Esophagus (tissue), 2 donors: Measurements from ENCODE around the gene MMP11. TPM values are rescaled to one million over a fixed set of nuclear protein-coding genes. Genes with fewer than 3 reads are reported as not detected.
A peak's percentile ranks its signal among the peaks of the same experiment; 100 is the strongest.

ENCODE experiments used
- H3K27ac ChIP-seq, 2 donors: one replicate each; pipeline ENCODE4 v1.5.1; 2013; ENCODE audit warnings: low read depth in 2 of 2, mild to moderate bottlenecking in 2 of 2, inconsistent platforms in 1 of 2, low read length in 1 of 2, moderate library complexity in 1 of 2
- H3K27me3 ChIP-seq, 2 donors: one replicate each; pipeline ENCODE4 v1.6.1; 2013; ENCODE audit warnings: low read length in 2 of 2, control low read depth in 1 of 2, mild to moderate bottlenecking in 1 of 2; ENCODE audit not compliant: insufficient read depth in 2 of 2, control insufficient read depth in 1 of 2
- H3K36me3 ChIP-seq, 2 donors: one replicate each; pipeline ENCODE4 v1.6.1; 2013; ENCODE audit warnings: low read length in 1 of 2; ENCODE audit not compliant: control insufficient read depth in 2 of 2, insufficient read depth in 2 of 2
- H3K4me1 ChIP-seq, 2 donors: one replicate each; pipeline ENCODE4 v1.6.1; 2013; ENCODE audit warnings: low read length in 1 of 2; ENCODE audit not compliant: control insufficient read depth in 2 of 2, insufficient read depth in 2 of 2
- H3K4me3 ChIP-seq, 2 donors: one replicate each; pipeline ENCODE4 v1.5.1; 2013; ENCODE audit warnings: low read length in 2 of 2, mild to moderate bottlenecking in 2 of 2, low read depth in 1 of 2, moderate library complexity in 1 of 2
- H3K9me3 ChIP-seq, 2 donors: one replicate each; pipeline ENCODE4 v1.6.1; 2013; ENCODE audit warnings: mild to moderate bottlenecking in 2 of 2, low read depth in 1 of 2, low read length in 1 of 2, moderate library complexity in 1 of 2; ENCODE audit not compliant: control insufficient read depth in 2 of 2, insufficient read depth in 1 of 2
- WGBS, 2 donors: extraction: QIAGEN DNeasy Blood & Tissue Kit; methylation state at CpG; one replicate each; pipeline ENCODE4 v1.1.7; 2013; 5-methylcytosine and 5-hydroxymethylcytosine counted together
- polyA plus RNA-seq, 2 donors: library from polyadenylated mRNA; stranded (reverse); fragments of 200-250 nt; gene quantifications; one replicate each; pipeline ENCODE4 v1.2.3, GENCODE V29; 2013
- donor health status: healthy with polysubstance abuse.
- donor health status: Bipolar disorder and iron deficiency.

MMP11 gene
- polyA plus RNA-seq, 2 donors = 0.49 to 0.53 TPM

DNA sequence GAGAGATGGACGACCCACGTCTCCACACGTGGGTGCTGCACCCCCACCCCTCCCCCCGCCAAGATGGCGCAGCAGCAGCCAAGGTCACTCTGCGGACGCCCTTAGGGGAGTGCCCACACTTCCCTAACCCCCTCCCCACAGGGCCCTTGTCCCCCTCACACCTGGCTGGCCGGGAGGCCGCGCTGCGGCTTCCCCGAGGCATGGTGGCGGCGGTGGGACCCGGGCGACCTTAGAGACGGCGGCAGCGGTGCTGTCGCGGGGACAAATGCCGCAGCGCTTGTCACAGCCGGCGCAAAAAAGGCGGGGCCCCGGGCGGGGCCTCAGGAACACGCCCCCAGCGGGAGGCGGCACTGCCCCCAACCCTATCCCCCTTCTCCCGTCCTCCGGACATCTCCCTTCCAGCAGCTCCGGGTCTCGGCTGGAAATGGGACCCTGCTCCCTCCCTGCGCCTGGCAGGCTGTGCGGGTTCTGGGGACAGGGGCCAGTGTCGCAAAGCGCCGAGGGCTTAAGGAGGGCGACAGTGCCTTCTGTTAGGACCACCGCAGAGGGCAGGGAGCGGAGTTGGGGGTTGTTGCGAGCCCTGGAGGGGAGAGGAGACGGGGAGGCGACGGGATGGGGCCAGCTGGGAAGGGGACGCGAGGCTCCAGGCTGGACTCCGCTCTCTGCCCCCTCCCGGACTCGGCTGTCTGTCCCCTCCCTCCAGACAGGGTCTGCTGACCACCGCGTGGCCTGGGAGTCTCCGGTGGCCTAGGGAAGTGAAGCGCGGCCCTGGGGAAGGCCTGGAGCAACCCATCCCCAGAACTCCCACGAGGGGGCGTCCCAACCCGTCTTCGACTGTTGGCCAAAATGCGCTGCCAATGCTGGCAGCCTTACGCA is 4.7 kb upstream of the MMP11 start, which contains the start of gene CHCHD10:
CHCHD10 (minus strand) TSS at position 300 of the 876 bp plus-strand sequence; CDS start at position 202, 98 bp downstream.
- Histone ChIP-seq H3K4me3 (peak within 1 kb of the TSS; percentile 79 to 87), H3K27me3 (no peaks in the 10 kb centered on the region), H3K4me1 (peaks cover 6 to 21% of the 10 kb centered on the region in 2 donors), H3K27ac (peak within 1 kb of the TSS; percentile 68 to 78), H3K9me3 (no peaks in the 10 kb centered on the region), H3K36me3 (peaks cover 0 to 11% of the 10 kb centered on the region in 2 donors)
- WGBS, 2 donors = 1 to 2% methylated on average over 57 to 63 of the region's 63 CpGs

DNA sequence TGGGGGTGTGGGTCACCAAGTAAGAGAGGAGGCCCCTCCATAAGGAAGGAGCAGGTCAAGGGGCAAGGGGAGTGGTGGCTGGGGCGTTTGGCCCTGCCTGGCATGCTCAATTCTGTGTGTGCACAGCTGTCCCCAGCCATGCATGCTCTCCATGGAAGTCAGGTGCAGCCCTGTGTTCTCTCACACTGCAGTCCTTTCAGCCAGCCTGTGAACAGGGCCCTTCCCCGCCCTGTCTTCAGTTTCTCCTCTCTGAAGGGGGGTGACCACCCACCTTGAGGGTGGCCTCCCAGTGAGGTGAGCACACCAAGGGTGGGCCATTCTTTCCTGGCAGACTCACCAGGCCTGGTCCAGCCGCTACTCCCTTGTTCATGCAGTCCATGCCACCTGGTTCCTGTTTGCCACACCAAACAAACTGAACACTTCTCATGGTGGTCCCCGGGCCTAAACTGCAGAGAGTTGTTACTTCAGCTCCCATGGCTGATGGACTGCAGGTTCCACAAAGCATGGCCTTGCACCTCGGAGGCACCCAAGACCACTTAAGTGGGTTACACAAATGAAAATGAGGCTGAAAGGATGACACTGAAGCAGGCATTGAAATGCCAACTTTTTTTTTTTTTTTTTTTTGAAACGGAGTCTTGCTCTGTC is 3.2 kb upstream of the MMP11 start:
- no peaks in the 10 kb centered on the region for H3K9me3 ChIP-seq
- no peaks in the 10 kb centered on the region for H3K27me3 ChIP-seq
- peaks cover 0 to 4% of the 10 kb centered on the region in 2 donors for H3K36me3 ChIP-seq
- no peak overlapping the region for H3K27ac ChIP-seq
- H3K4me1 ChIP-seq = peaks cover 6 to 25% of the 10 kb centered on the region in 2 donors
- 73 to 75% methylated on average over 6 of the region's 6 CpGs for WGBS, 2 donors
- no peak overlapping the region for H3K4me3 ChIP-seq

- Histone ChIP-seq H3K27me3 (no peaks in the 10 kb centered on the region), H3K36me3 (no peaks in the 10 kb centered on the region), H3K9me3 (no peaks in the 10 kb centered on the region), H3K27ac (no peak overlapping the region), H3K4me3 (peak overlapping the region; percentile 24 to 34), H3K4me1 (peaks cover 6 to 15% of the 10 kb centered on the region in 2 donors)
- 13 to 14% methylated on average over 6 of the region's 6 CpGs for WGBS, 2 donors
Observed at GRCh38 chr22:23772315-23772648, 367 bp upstream of the MMP11 start.

- 54 to 57% methylated on average over 7 of the region's 7 CpGs for WGBS, 2 donors
- Histone ChIP-seq H3K4me3 (no peak overlapping the region), H3K4me1 (peaks cover 6 to 14% of the 10 kb centered on the region in 2 donors), H3K9me3 (no peaks in the 10 kb centered on the region), H3K27ac (no peak overlapping the region), H3K36me3 (no peaks in the 10 kb centered on the region), H3K27me3 (no peaks in the 10 kb centered on the region)
Observed at GRCh38 chr22:23773483-23774113, 949 bp downstream of the MMP11 start.

- Histone ChIP-seq H3K4me1 (peaks cover 4 to 14% of the 10 kb centered on the region in 2 donors), H3K36me3 (no peaks in the 10 kb centered on the region), H3K9me3 (no peaks in the 10 kb centered on the region), H3K27ac (no peak overlapping the region), H3K27me3 (no peaks in the 10 kb centered on the region), H3K4me3 (no peak overlapping the region)
- 69 to 70% methylated on average over 12 of the region's 12 CpGs for WGBS, 2 donors
Observed at GRCh38 chr22:23774114-23774921, 1.7 kb downstream of the MMP11 start.

DNA sequence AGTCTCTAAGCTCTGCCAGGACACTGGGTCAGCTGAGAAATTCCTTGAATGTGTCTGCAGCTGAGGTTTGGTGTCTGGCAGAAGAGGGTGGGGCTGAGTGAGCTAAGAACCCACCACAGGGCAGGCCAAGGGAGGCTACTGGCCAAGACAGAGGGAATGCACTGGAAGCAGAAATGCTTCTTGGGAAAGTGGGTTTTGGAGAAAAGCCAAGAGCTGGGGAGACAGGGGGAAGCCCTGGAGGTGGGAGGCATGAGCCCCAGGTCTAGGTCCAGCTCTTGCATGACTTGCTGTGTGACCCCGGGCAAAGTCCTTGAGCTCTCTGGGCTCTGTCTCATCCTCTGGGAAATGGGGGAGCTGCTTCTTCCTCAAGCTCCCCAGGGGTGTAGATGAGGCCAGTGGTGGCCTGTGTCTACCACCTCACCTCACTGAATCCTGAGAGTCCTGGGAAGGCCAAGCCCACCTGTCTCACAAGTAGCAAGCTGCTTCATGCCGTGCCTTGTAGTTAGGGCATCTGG is 2.3 kb downstream of the MMP11 start:
- no peak overlapping the region for H3K4me3 ChIP-seq
- no peaks in the 10 kb centered on the region for H3K36me3 ChIP-seq
- H3K27me3 ChIP-seq = no peaks in the 10 kb centered on the region
- no peak overlapping the region for H3K27ac ChIP-seq
- H3K9me3 ChIP-seq = no peaks in the 10 kb centered on the region
- peaks cover 4 to 14% of the 10 kb centered on the region in 2 donors for H3K4me1 ChIP-seq
- 71 to 73% methylated on average over 2 of the region's 2 CpGs for WGBS, 2 donors

GRCh38 chr22:23775779-23776375 is 3.2 kb downstream of the MMP11 start:
- H3K4me1 ChIP-seq = peaks cover 4 to 14% of the 10 kb centered on the region in 2 donors
- H3K27me3 ChIP-seq = no peaks in the 10 kb centered on the region
- no peaks in the 10 kb centered on the region for H3K36me3 ChIP-seq
- WGBS, 2 donors = 73 to 77% methylated on average over 3 of the region's 3 CpGs
- H3K9me3 ChIP-seq = no peaks in the 10 kb centered on the region
- no peak overlapping the region for H3K4me3 ChIP-seq
- H3K27ac ChIP-seq = no peak overlapping the region

- H3K27ac ChIP-seq = no peak overlapping the region
Observed at GRCh38 chr22:23777776-23778576, 5.3 kb downstream of the MMP11 start.

More at GRCh38 chr22:23777776-23778576, 5.3 kb downstream of the MMP11 start:
- Histone ChIP-seq H3K9me3 (no peaks in the 10 kb centered on the region), H3K4me3 (no peak overlapping the region), H3K4me1 (peaks cover 4 to 19% of the 10 kb centered on the region in 2 donors), H3K27me3 (no peaks in the 10 kb centered on the region), H3K36me3 (no peaks in the 10 kb centered on the region)
- 73 to 80% methylated on average over 11 of the region's 11 CpGs for WGBS, 2 donors
